Calu3 (cell line): ENCODE measurements around the gene MCM3. TPM values are rescaled to one million over a fixed set of nuclear protein-coding genes. Genes with fewer than 3 reads are reported as not detected.

Source experiments
- BruUV-seq: library from RNA; stranded (reverse); fragments of 400-500 nt; replicated peaks from 2 replicates; lab custom pipeline; 2021; lab: Mats Ljungman, UMichigan
- CTCF ChIA-PET: fragments of 300-600 bp; sonication (Branson Sonifier 250); formaldehyde crosslinking; loops from one replicate; lab custom pipeline; 2022; ENCODE audit warnings: antibody characterized with exemption; lab: Charles Lee
- DNase-seq: peaks from one replicate; pipeline ENCODE4 v3.0.0; 2022
- H3K27ac Mint-ChIP-seq: one replicate; pipeline ENCODE4 v1.8.0; 2022; ENCODE audit warnings: mixed read lengths; ENCODE audit not compliant: unreplicated experiment
- H3K27me3 Mint-ChIP-seq: one replicate; pipeline ENCODE4 v1.8.0; 2022; ENCODE audit warnings: mixed read lengths; ENCODE audit not compliant: unreplicated experiment
- H3K36me3 Mint-ChIP-seq: one replicate; pipeline ENCODE4 v1.8.0; 2022; ENCODE audit warnings: mild to moderate bottlenecking, moderate library complexity, mixed read lengths; ENCODE audit not compliant: insufficient read depth, unreplicated experiment
- H3K4me1 Mint-ChIP-seq: one replicate; pipeline ENCODE4 v1.8.0; 2022; ENCODE audit warnings: mild to moderate bottlenecking, low read depth, mixed read lengths; ENCODE audit not compliant: unreplicated experiment
- H3K4me3 Mint-ChIP-seq: one replicate; pipeline ENCODE4 v1.8.0; 2022; ENCODE audit warnings: mild to moderate bottlenecking, low read depth, moderate library complexity, mixed read lengths; ENCODE audit not compliant: unreplicated experiment
- H3K9me3 Mint-ChIP-seq: one replicate; pipeline ENCODE4 v1.8.0; 2022; ENCODE audit warnings: low read depth, mixed read lengths; ENCODE audit not compliant: unreplicated experiment
- intact Hi-C: fragments of 100-400 bp; cut with micrococcal nuclease; formaldehyde crosslinking; loops from one replicate; pipeline ENCODE4 v1.10.0; 2022; ENCODE audit not compliant: unreplicated experiment
- total RNA-seq: library from RNA; stranded (reverse); gene quantifications from 2 replicates; pipeline ENCODE4 v1.2.3, GENCODE V29; 2022
- TF ChIP-seq, protein P1 (sequence below): fragments of 200-600 bp; IDR thresholded peaks from one replicate; pipeline ENCODE4 v1.8.0; 2022; ENCODE audit warnings: antibody characterized with exemption; ENCODE audit not compliant: unreplicated experiment

MCM3 gene
- total RNA-seq, 1 experiment from 2014 or later = 117 TPM

DNA sequence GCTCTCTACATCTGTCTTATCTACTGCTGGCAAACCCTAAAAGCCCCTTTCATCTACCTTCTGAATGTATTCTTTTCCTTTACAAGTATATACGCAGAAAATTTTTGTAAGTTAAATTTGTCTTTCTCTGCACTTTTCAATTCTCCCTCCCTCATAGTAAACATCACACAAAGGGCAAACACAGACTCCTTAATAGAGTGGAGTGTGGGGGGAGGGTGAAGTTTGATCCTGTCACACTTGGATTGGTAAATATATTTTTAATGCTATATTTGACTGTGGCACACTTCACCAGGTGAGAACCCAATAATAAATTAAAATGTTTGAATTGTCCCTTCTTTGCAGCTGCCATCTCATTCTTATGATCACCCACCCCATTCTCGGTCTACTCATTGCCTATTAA is 44.2 kb upstream of the MCM3 start:
- peak overlapping the region; percentile 26 for H3K27ac Mint-ChIP-seq
- peaks cover 76% of the 10 kb centered on the region for H3K4me1 Mint-ChIP-seq
- BruUV-seq = no TSS peak
- no peaks in the 10 kb centered on the region for H3K27me3 Mint-ChIP-seq
- CTCF ChIA-PET = interaction anchor here (0.7 to 1.8 kb wide), 6 partner anchors 8 to 266 kb away, joined by 3 to 8 read pairs (median 3); no protein-coding TSS in a partner anchor
- TF ChIP-seq, protein P1, sequence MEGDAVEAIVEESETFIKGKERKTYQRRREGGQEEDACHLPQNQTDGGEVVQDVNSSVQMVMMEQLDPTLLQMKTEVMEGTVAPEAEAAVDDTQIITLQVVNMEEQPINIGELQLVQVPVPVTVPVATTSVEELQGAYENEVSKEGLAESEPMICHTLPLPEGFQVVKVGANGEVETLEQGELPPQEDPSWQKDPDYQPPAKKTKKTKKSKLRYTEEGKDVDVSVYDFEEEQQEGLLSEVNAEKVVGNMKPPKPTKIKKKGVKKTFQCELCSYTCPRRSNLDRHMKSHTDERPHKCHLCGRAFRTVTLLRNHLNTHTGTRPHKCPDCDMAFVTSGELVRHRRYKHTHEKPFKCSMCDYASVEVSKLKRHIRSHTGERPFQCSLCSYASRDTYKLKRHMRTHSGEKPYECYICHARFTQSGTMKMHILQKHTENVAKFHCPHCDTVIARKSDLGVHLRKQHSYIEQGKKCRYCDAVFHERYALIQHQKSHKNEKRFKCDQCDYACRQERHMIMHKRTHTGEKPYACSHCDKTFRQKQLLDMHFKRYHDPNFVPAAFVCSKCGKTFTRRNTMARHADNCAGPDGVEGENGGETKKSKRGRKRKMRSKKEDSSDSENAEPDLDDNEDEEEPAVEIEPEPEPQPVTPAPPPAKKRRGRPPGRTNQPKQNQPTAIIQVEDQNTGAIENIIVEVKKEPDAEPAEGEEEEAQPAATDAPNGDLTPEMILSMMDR = no peak
- H3K36me3 Mint-ChIP-seq = no peaks in the 10 kb centered on the region
- intact Hi-C loops = no loop called here
- DNase-seq = no peak
- H3K4me3 Mint-ChIP-seq = peak overlapping the region; percentile 39
- H3K9me3 Mint-ChIP-seq = no peaks in the 10 kb centered on the region

DNA sequence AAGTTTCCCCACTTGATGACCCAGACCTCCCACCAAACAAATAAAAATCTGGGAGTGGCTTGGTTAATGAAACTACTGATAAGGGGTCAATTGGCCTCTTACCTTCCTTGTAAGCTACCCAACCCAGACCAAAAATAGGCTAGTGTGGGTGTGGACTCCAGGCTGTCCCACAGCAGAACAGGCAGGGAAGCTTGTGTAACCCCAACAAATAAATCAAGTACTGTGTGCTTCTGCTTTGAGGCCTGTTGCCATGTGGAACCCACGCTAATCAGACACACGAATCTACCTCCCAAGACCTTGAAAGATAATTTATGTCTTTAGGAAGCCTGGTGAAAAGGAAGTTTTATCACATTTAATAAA is 43.7 kb upstream of the MCM3 start:
- BruUV-seq = no TSS peak
- TF ChIP-seq, protein P1 = no peak
- CTCF ChIA-PET = interaction anchor here (0.7 to 1.8 kb wide), 7 partner anchors 8 to 267 kb away, joined by 3 to 8 read pairs (median 3); no protein-coding TSS in a partner anchor
- intact Hi-C loops = no loop called here
- Mint-ChIP-seq H3K36me3 (no peaks in the 10 kb centered on the region), H3K27me3 (no peaks in the 10 kb centered on the region), H3K9me3 (no peaks in the 10 kb centered on the region), H3K27ac (peak overlapping the region; percentile 26), H3K4me3 (peak overlapping the region; percentile 39), H3K4me1 (peaks cover 72% of the 10 kb centered on the region)
- DNase-seq = peak; percentile 55

GRCh38 chr6:52326540-52327364 is 42.2 kb upstream of the MCM3 start:
- Mint-ChIP-seq H3K27ac (peak overlapping the region; percentile 45), H3K4me1 (peaks cover 56% of the 10 kb centered on the region), H3K27me3 (no peaks in the 10 kb centered on the region), H3K36me3 (no peaks in the 10 kb centered on the region), H3K4me3 (no peak overlapping the region), H3K9me3 (no peaks in the 10 kb centered on the region)
- BruUV-seq = no TSS peak
- intact Hi-C loops = no loop called here
- CTCF ChIA-PET = interaction anchor here (1.2 to 1.8 kb wide), 2 partner anchors 18 to 26 kb away, joined by 3 to 8 read pairs; no protein-coding TSS in a partner anchor
- TF ChIP-seq, protein P1 = no peak
- no peak for DNase-seq

DNA sequence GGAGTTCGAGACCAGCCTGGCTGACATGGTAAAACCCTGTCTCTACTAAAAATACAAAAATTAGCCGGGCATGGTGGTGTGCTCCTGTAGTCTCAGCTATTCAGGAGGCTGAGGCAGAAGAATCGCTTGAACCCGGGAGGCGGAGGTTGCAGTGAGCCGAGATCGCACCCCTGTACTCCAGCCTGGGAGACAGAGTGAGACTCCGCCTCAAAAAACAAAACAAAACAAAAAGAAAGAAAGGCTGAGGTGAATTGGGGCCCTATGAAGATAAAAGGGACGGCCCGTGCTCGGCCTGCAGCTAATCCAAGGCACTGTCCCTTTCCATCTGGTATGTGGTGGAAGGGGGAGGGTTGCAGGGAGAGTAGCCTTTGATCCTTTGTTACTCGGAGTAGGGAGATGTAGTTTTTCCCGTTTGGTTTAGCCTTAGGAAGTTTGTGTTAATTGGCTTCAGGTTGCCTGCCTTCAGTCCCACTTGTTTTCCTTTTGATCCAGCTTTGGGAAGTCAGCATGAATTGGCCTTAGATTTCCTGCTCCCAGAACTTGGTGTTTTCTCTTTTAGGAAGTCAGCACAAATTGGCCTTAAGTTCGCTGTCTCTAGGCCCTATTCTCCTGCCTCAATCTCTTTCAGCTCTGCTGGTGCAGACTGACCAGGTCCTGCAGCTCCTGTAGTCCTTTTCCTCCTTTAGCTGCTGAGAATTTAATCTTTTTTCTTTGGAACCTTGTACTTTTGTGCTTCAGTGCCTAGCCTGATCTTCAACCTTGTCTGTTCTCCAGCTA is 41.3 kb upstream of the MCM3 start:
- no TSS peak for BruUV-seq
- Mint-ChIP-seq H3K4me1 (peaks cover 48% of the 10 kb centered on the region), H3K27ac (peak overlapping the region; percentile 45), H3K36me3 (no peaks in the 10 kb centered on the region), H3K27me3 (no peaks in the 10 kb centered on the region), H3K9me3 (no peaks in the 10 kb centered on the region), H3K4me3 (no peak overlapping the region)
- intact Hi-C loops = no loop called here
- TF ChIP-seq, protein P1 = no peak
- CTCF ChIA-PET = interaction anchor here (1.2 kb wide), 1 partner anchor 17 kb away, joined by 3 read pairs; no protein-coding TSS in a partner anchor
- no peak for DNase-seq
